Karpas-422 (cell line): ENCODE data around the gene CEBPZOS. TPM values are rescaled to one million over a fixed set of nuclear protein-coding genes. Genes with fewer than 3 reads are reported as not detected.

ENCODE experiments used
- DNase-seq: peaks from one replicate; pipeline ENCODE4 v3.0.0-alpha.2; 2015
- H2AFZ ChIP-seq: fragments of 200-600 bp; sonication (generic); 2 replicates; pipeline ENCODE4 v1.6.1; 2014; ENCODE audit warnings: antibody characterized with exemption, low read length, mixed read lengths
- H3K27ac ChIP-seq: fragments of 200-600 bp; sonication (generic); 2 replicates; pipeline ENCODE4 v1.5.1; 2014; ENCODE audit warnings: mild to moderate bottlenecking, low read length, moderate library complexity
- H3K27me3 ChIP-seq: fragments of 200-600 bp; sonication (generic); 2 replicates; pipeline ENCODE4 v1.6.1; 2014; ENCODE audit warnings: low read length, mixed read lengths
- H3K36me3 ChIP-seq: fragments of 200-600 bp; sonication (generic); 2 replicates; pipeline ENCODE4 v1.6.1; 2014; ENCODE audit warnings: low read length, mixed read lengths; ENCODE audit not compliant: insufficient read depth
- H3K4me1 ChIP-seq: fragments of 200-600 bp; sonication (generic); 2 replicates; pipeline ENCODE4 v1.6.1; 2014; ENCODE audit warnings: mild to moderate bottlenecking, low read length, mixed read lengths
- H3K4me2 ChIP-seq: fragments of 200-600 bp; sonication (generic); 2 replicates; pipeline ENCODE4 v1.6.1; 2014; ENCODE audit warnings: low read length, low read depth, mild to moderate bottlenecking; ENCODE audit not compliant: poor library complexity, severe bottlenecking
- H3K4me3 ChIP-seq: fragments of 200-600 bp; sonication (generic); 2 replicates; pipeline ENCODE4 v1.5.1; 2014; ENCODE audit warnings: mild to moderate bottlenecking, antibody characterized with exemption, low read length, mixed read lengths
- H3K79me2 ChIP-seq: fragments of 200-600 bp; sonication (generic); 2 replicates; pipeline ENCODE4 v1.6.1; 2014; ENCODE audit warnings: mild to moderate bottlenecking, low read length, mixed read lengths
- H3K9ac ChIP-seq: fragments of 200-600 bp; sonication (generic); 2 replicates; pipeline ENCODE4 v1.6.0; 2014; ENCODE audit warnings: low read length
- H3K9me2 ChIP-seq: fragments of 200-600 bp; sonication (generic), shearing (Covaris generic); replicated peaks from 2 replicates; pipeline ENCODE4 v1.6.0; 2014; ENCODE audit warnings: mild to moderate bottlenecking, low read length, moderate library complexity; ENCODE audit not compliant: insufficient read depth
- H3K9me3 ChIP-seq: fragments of 300-700, 200-600 bp; sonication (generic); 2 replicates; pipeline ENCODE4 v1.6.1; 2014; ENCODE audit warnings: low read length, mixed read lengths
- H4K20me1 ChIP-seq: fragments of 200-600 bp; sonication (generic); 2 replicates; pipeline ENCODE4 v1.6.1; 2014; ENCODE audit warnings: mild to moderate bottlenecking, antibody characterized with exemption, low read length, low read depth; ENCODE audit not compliant: insufficient read depth
- total RNA-seq: library from RNA; depleted of rRNA; stranded (reverse); fragments of >200 nt; shearing (Covaris generic); gene quantifications from 2 replicates; pipeline ENCODE4 v1.2.3, GENCODE V29; 2014; ENCODE audit warnings: low replicate concordance; rRNA removed

CEBPZOS gene
- 20.8 and 31.0 TPM in 2 replicates for total RNA-seq

DNA sequence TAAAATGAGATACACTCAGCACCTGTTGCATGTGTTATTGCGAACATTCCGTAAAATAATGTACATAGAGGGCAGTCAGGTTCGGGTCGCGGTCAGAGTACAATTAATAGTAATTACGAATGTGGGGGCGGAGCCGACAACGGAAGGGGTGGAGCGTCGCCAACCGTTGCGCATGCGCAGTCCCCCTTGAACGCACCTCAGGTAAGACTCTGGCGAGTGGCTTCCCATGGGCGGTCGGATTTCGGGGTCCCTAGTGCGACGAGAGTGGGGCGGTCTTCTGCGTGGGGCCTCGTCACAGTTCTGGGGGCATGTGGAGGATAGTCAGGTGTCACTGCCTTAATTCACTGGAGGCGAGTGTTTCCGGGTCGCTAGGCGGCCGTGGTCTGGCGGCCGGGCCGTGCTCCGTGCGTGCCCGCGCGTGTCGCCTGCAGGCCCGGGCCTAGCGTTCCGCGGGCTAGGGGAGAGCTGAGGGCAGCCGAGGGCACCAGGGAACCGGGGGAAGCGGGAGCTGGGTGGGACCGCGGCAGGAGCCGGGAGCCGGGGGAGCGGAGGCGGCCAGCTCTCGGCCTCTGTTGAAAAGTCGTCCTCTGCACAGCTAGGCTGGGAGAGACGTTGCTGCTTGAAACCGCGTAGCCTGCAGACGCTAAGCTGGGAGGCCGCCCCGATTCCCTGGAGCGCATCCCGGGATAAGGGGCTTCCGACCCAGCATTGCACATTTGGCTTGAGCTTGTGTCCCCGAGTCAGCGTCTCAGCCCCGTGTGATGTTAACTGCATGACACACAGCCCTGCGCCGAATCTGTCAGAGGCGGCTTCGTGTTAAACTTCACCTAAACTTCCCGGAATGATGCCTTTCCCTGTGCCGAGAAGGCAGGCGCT is at the start of gene CEBPZOS:
Gene CEBPZOS (plus strand): TSS at position 177 of the 876 bp plus-strand sequence. CDS start 3,209 bp downstream, outside the sequence.
- Histone ChIP-seq H3K4me3 (peak within 1 kb of the TSS; percentile 84), H3K9ac (peak within 1 kb of the TSS; percentile 94), H3K9me2 (no peaks in the 10 kb centered on the region), H3K27me3 (no peaks in the 10 kb centered on the region), H3K4me1 (peaks cover 38% of the 10 kb centered on the region), H3K27ac (peak within 1 kb of the TSS; percentile 93), H2AFZ (peak within 1 kb of the TSS; percentile 99), H3K4me2 (peak within 1 kb of the TSS; percentile 80), H3K36me3 (peaks cover 19% of the 10 kb centered on the region; the same call in 1 of the 2 replicates), H4K20me1 (no peaks in the 10 kb centered on the region), H3K79me2 (peaks cover 42% of the 10 kb centered on the region), H3K9me3 (no peaks in the 10 kb centered on the region)
- DNase-seq, result peak; percentile 96

DNA sequence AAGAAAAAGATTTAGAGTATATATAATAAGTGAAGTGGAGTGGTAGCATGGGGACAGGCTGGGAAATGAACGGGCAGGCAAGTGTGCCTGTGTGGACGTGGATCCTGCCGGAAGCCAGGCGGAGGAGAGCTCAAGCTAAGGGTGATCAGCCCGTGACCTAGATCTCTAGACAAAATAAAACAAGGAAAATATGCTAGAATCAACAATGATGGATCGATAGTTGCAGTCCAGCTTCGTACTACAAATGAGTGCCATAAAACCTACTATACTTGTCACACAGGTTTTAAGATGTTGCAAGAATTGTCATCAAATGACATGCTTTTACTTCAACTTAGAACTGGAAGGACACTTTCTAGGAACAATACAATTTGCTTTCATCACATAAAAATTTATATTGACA is 48.0 kb upstream of the CEBPZOS start:
- Histone ChIP-seq H3K27me3 (no peaks in the 10 kb centered on the region), H3K9ac (no peak overlapping the region), H2AFZ (no peak overlapping the region), H4K20me1 (no peaks in the 10 kb centered on the region), H3K79me2 (peaks cover 56% of the 10 kb centered on the region), H3K27ac (no peak overlapping the region), H3K9me3 (no peaks in the 10 kb centered on the region), H3K4me2 (no peak overlapping the region), H3K9me2 (no peaks in the 10 kb centered on the region), H3K4me1 (peaks cover 5% of the 10 kb centered on the region; the same call in 1 of the 2 replicates), H3K36me3 (peaks cover 44% of the 10 kb centered on the region; the same call in 1 of the 2 replicates), H3K4me3 (no peak overlapping the region)
- DNase-seq, result no peak

GRCh38 chr2:37149626-37150322 is 46.5 kb upstream of the CEBPZOS start:
- peaks cover 71% of the 10 kb centered on the region for H3K79me2 ChIP-seq

GRCh38 chr2:37153224-37153623 is 43.1 kb upstream of the CEBPZOS start:
- no peak overlapping the region for H3K4me3 ChIP-seq
- H3K27me3 ChIP-seq, result no peaks in the 10 kb centered on the region
- peaks cover 28% of the 10 kb centered on the region for H3K4me1 ChIP-seq
- DNase-seq, result no peak
- H3K79me2 ChIP-seq, result peaks cover 92% of the 10 kb centered on the region
- H3K36me3 ChIP-seq, result peaks cover 22% of the 10 kb centered on the region
- no peak overlapping the region for H3K4me2 ChIP-seq
- no peaks in the 10 kb centered on the region for H3K9me3 ChIP-seq
- no peaks in the 10 kb centered on the region for H3K9me2 ChIP-seq
- H2AFZ ChIP-seq, result no peak overlapping the region
- H3K27ac ChIP-seq, result no peak overlapping the region
- H4K20me1 ChIP-seq, result no peaks in the 10 kb centered on the region
- no peak overlapping the region for H3K9ac ChIP-seq

More at GRCh38 chr2:37149626-37150322, 46.5 kb upstream of the CEBPZOS start:
- no peak overlapping the region for H3K27ac ChIP-seq
- no peak overlapping the region for H2AFZ ChIP-seq
- no peak for DNase-seq
- peaks cover 42% of the 10 kb centered on the region for H3K36me3 ChIP-seq
- H3K4me1 ChIP-seq, result peaks cover 6% of the 10 kb centered on the region
- no peaks in the 10 kb centered on the region for H3K9me2 ChIP-seq
- no peak overlapping the region for H3K4me3 ChIP-seq
- no peaks in the 10 kb centered on the region for H3K9me3 ChIP-seq
- H3K27me3 ChIP-seq, result no peaks in the 10 kb centered on the region
- H4K20me1 ChIP-seq, result no peaks in the 10 kb centered on the region
- H3K9ac ChIP-seq, result no peak overlapping the region
- no peak overlapping the region for H3K4me2 ChIP-seq

GRCh38 chr2:37154785-37155184 is 41.5 kb upstream of the CEBPZOS start:
- Histone ChIP-seq H3K36me3 (peaks cover 8% of the 10 kb centered on the region), H3K79me2 (peaks cover 76% of the 10 kb centered on the region), H3K4me2 (peak overlapping the region; percentile 93), H3K27me3 (no peaks in the 10 kb centered on the region), H3K4me1 (peaks cover 28% of the 10 kb centered on the region), H2AFZ (no peak overlapping the region), H3K9ac (peak overlapping the region; percentile 89), H3K4me3 (peak overlapping the region; percentile 89), H3K27ac (peak overlapping the region; percentile 41; the same call in 1 of the 2 replicates), H4K20me1 (no peaks in the 10 kb centered on the region), H3K9me2 (no peaks in the 10 kb centered on the region), H3K9me3 (no peaks in the 10 kb centered on the region)
- peak; percentile 61 for DNase-seq

- H3K36me3 ChIP-seq, result peaks cover 5% of the 10 kb centered on the region; the same call in 1 of the 2 replicates
- peak overlapping the region; percentile 41 for H3K27ac ChIP-seq
- peak overlapping the region; percentile 89 for H3K9ac ChIP-seq
- peaks cover 62% of the 10 kb centered on the region for H3K79me2 ChIP-seq
- peak overlapping the region; percentile 93 for H3K4me2 ChIP-seq
- no peaks in the 10 kb centered on the region for H3K27me3 ChIP-seq
- H2AFZ ChIP-seq, result peak overlapping the region; percentile 91; the same call in 1 of the 2 replicates
- no peaks in the 10 kb centered on the region for H3K9me2 ChIP-seq
- H3K9me3 ChIP-seq, result no peaks in the 10 kb centered on the region
- peak; percentile 71 for DNase-seq
- H3K4me3 ChIP-seq, result peak overlapping the region; percentile 89
- no peaks in the 10 kb centered on the region for H4K20me1 ChIP-seq
- H3K4me1 ChIP-seq, result peaks cover 25% of the 10 kb centered on the region
These were observed 40.0 kb upstream of the CEBPZOS start for GRCh38 chr2:37156071-37156856.

- Histone ChIP-seq H4K20me1 (no peaks in the 10 kb centered on the region), H3K36me3 (peaks cover 5% of the 10 kb centered on the region; the same call in 1 of the 2 replicates), H3K79me2 (peaks cover 54% of the 10 kb centered on the region), H3K27ac (peak within 1 kb of the TSS; percentile 46), H3K4me2 (peak within 1 kb of the TSS; percentile 93), H3K9me3 (no peaks in the 10 kb centered on the region), H2AFZ (peak within 1 kb of the TSS; percentile 91), H3K9me2 (no peaks in the 10 kb centered on the region), H3K27me3 (no peaks in the 10 kb centered on the region), H3K9ac (peak within 1 kb of the TSS; percentile 89), H3K4me3 (peak within 1 kb of the TSS; percentile 89), H3K4me1 (peaks cover 22% of the 10 kb centered on the region)
- DNase-seq, result peak; percentile 96
These were observed 39.2 kb upstream of the CEBPZOS start, which contains the start of gene EIF2AK2 for GRCh38 chr2:37156857-37157714. Gene EIF2AK2, minus strand, starts transcription at chr2:37156980. Its CDS starts 9,174 bp downstream, at chr2:37147806.
